ENCODE results near the gene C9orf72. TPM values are rescaled to one million over a fixed set of nuclear protein-coding genes. Genes with fewer than 3 reads are reported as not detected.

C9orf72 gene
- total and polyA plus RNA-seq, 2 of the 4 experiments (the other 2 are of a cell fraction), result 2.0 to 3.4 TPM

DNA sequence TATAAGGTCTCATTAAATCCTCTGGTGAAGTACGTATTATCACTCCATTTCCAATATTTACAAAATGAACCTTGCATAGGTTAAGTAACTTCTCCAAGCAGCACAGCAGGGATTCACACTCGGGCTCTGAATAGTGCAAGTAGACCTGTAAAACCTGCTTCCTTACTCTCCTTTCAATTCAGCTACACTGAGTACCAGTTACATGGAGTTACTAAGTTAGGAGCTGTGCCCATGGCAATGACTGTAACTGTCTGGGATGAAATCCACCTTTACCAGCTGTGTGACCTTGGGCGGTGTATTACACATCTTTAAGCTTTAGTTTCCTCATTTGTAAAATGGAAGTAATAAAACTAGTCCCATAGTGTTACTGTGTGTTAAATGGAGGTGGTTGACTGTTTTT is 27.8 kb downstream of the C9orf72 start:
- dilution Hi-C loops (cut with HindIII; ENCODE audit: low sequenced_read_pairs, unreplicated experiment) (no loop called here), intact Hi-C loops (cut with micrococcal nuclease) (loop anchor here (5.0 to 10.0 kb wide), 3 partner anchors 511 to 798 kb away; no protein-coding TSS in a partner anchor), in situ Hi-C loops (cut with MboI; ENCODE audit: low sequenced_read_pairs) (no loop called here)
- H3K18ac ChIP-seq (ENCODE audit: low read depth, low read length), result no peak overlapping the region
- H3K4ac ChIP-seq (ENCODE audit: low read depth, low read length), result no peak overlapping the region
- POLR2A ChIA-PET (ENCODE audit: unreplicated experiment), result no interaction called here
- H4K91ac ChIP-seq (ENCODE audit: insufficient read depth, low read depth, low read length), result no peak overlapping the region
- H3K9me1 ChIP-seq (ENCODE audit: insufficient read depth, low read length), result 0 out of 2 replicates have a peak, but pooled peaks cover 3% of the 10 kb centered on the region
- ATAC-seq (ENCODE audit: low read depth), result no peak
- no peak overlapping the region for H3K9ac ChIP-seq (ENCODE audit: low read depth, low read length)
- no peaks in the 10 kb centered on the region for H4K20me1 ChIP-seq (ENCODE audit: insufficient read depth, low read length)
- no peak overlapping the region for H3K4me3 ChIP-seq (ENCODE audit: insufficient read depth, low read depth, low read length)
- no CpG with 5 or more reads among the region's 3 CpGs for WGBS, 2 experiments (ENCODE audit: extremely low coverage in 2 of 2, insufficient read length in 1 of 2)
- H3K56ac ChIP-seq (ENCODE audit: extremely low read depth, insufficient read depth, low read length), result no peak overlapping the region
- H3K27ac ChIP-seq (ENCODE audit: insufficient read depth, low read length), result no peak overlapping the region
- TF ChIP-seq, protein P1, sequence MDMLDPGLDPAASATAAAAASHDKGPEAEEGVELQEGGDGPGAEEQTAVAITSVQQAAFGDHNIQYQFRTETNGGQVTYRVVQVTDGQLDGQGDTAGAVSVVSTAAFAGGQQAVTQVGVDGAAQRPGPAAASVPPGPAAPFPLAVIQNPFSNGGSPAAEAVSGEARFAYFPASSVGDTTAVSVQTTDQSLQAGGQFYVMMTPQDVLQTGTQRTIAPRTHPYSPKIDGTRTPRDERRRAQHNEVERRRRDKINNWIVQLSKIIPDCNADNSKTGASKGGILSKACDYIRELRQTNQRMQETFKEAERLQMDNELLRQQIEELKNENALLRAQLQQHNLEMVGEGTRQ (IDR thresholded peaks at IDR 0.05; ENCODE audit: low read depth, low read length), result no peak
- TF ChIP-seq FOS (IDR thresholded peaks at IDR 0.05; ENCODE audit: low read depth, low read length) (no peak), POLR2A (IDR thresholded peaks at IDR 0.05; ENCODE audit: low read depth, low read length) (no peak), RCOR1 (IDR thresholded peaks at IDR 0.05; ENCODE audit: insufficient replicate concordance, low read length) (no peak), RAD21 (IDR thresholded peaks at IDR 0.05; ENCODE audit: low read length) (no peak), MAZ (IDR thresholded peaks at IDR 0.05; ENCODE audit: borderline replicate concordance, low read depth, low read length) (no peak), RFX5 (IDR thresholded peaks at IDR 0.05; ENCODE audit: low read depth, low read length) (no peak), CEBPB (IDR thresholded peaks at IDR 0.05; ENCODE audit: low read depth, low read length) (no peak), MAFK (IDR thresholded peaks at IDR 0.05; ENCODE audit: low read depth, low read length) (no peak), CHD1 (IDR thresholded peaks at IDR 0.05; ENCODE audit: low read depth, low read length) (no peak), MXI1 (IDR thresholded peaks at IDR 0.05; ENCODE audit: borderline replicate concordance, low read depth, low read length) (no peak)
- TF ChIP-seq, protein P2, sequence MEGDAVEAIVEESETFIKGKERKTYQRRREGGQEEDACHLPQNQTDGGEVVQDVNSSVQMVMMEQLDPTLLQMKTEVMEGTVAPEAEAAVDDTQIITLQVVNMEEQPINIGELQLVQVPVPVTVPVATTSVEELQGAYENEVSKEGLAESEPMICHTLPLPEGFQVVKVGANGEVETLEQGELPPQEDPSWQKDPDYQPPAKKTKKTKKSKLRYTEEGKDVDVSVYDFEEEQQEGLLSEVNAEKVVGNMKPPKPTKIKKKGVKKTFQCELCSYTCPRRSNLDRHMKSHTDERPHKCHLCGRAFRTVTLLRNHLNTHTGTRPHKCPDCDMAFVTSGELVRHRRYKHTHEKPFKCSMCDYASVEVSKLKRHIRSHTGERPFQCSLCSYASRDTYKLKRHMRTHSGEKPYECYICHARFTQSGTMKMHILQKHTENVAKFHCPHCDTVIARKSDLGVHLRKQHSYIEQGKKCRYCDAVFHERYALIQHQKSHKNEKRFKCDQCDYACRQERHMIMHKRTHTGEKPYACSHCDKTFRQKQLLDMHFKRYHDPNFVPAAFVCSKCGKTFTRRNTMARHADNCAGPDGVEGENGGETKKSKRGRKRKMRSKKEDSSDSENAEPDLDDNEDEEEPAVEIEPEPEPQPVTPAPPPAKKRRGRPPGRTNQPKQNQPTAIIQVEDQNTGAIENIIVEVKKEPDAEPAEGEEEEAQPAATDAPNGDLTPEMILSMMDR (conservative IDR thresholded peaks at IDR 0.05; ENCODE audit: low read depth, low read length), result no peak
- TF ChIP-seq, protein P3, sequence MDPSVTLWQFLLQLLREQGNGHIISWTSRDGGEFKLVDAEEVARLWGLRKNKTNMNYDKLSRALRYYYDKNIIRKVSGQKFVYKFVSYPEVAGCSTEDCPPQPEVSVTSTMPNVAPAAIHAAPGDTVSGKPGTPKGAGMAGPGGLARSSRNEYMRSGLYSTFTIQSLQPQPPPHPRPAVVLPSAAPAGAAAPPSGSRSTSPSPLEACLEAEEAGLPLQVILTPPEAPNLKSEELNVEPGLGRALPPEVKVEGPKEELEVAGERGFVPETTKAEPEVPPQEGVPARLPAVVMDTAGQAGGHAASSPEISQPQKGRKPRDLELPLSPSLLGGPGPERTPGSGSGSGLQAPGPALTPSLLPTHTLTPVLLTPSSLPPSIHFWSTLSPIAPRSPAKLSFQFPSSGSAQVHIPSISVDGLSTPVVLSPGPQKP (IDR thresholded peaks at IDR 0.05; ENCODE audit: borderline replicate concordance, low read depth, low read length), result no peak
- no peak overlapping the region for H2AFZ ChIP-seq (replicated peaks; ENCODE audit: low read length, poor library complexity)
- no peaks in the 10 kb centered on the region for H3K9me3 ChIP-seq (ENCODE audit: control insufficient read depth, insufficient read depth, low read length)
- no peak overlapping the region for H3K23ac ChIP-seq (ENCODE audit: low read depth, low read length)
- H3K4me1 ChIP-seq (ENCODE audit: control insufficient read depth, insufficient read depth, low read length), result peaks cover 7% of the 10 kb centered on the region
- H2BK5ac ChIP-seq (ENCODE audit: low read depth, low read length, poor library complexity, severe bottlenecking), result no peak overlapping the region
- no TSS peak for BruUV-seq (replicated peaks)
- H3K4me2 ChIP-seq (ENCODE audit: low read depth, low read length), result no peak overlapping the region
- no peak overlapping the region for H4K5ac ChIP-seq (ENCODE audit: low read depth, low read length)
- H2BK20ac ChIP-seq (ENCODE audit: low read depth, low read length), result no peak overlapping the region
- H2AK9ac ChIP-seq (replicated peaks; ENCODE audit: low read depth, low read length, poor library complexity), result no peak overlapping the region
- no peak for DNase-seq
- no peak overlapping the region for H2AK5ac ChIP-seq (ENCODE audit: low read depth, low read length)
- no peaks in the 10 kb centered on the region for H3K27me3 ChIP-seq (ENCODE audit: control insufficient read depth, insufficient read depth, low read length)
- no peak overlapping the region for H4K8ac ChIP-seq (ENCODE audit: low read depth in 2 of 2, low read length in 2 of 2)
- no peak overlapping the region for H2BK15ac ChIP-seq (ENCODE audit: low read depth, low read length)
- CTCF ChIA-PET, result interaction anchor here (2.3 to 3.0 kb wide), 2 partner anchors 16 to 212 kb away, joined by 11 to 13 read pairs; partner anchors contain the start of gene MOB3B
- no peak overlapping the region for H3K14ac ChIP-seq (replicated peaks; ENCODE audit: low read depth, low read length)
- H3K36me3 ChIP-seq (ENCODE audit: control insufficient read depth, insufficient read depth, low read length), result no peaks in the 10 kb centered on the region; the same call in 1 of the 2 replicates
- H2BK120ac ChIP-seq (ENCODE audit: low read depth, low read length), result no peak overlapping the region; the same call in 1 of the 2 replicates
- no peaks in the 10 kb centered on the region for H3K79me1 ChIP-seq (ENCODE audit: low read depth in 1 of 2, low read length in 2 of 2)
